IMR-90 (cell line): ENCODE measurements around the gene PPP1R8.

Experiments
- NFE2L2 ChIP-seq: fragments of 150-350 bp; IDR thresholded peaks from 2 replicates; pipeline ENCODE4 v1.6.1; 2016; ENCODE audit warnings: low read depth, mild to moderate bottlenecking, low read length
- RFX5 ChIP-seq: IDR thresholded peaks from 2 replicates; pipeline ENCODE4 v1.8.0; 2012; ENCODE audit warnings: low read depth, mild to moderate bottlenecking, low read length, moderate library complexity
- SMC3 ChIP-seq: fragments of 150-350 bp; IDR thresholded peaks from 2 replicates; pipeline ENCODE4 v1.6.1; 2016; ENCODE audit warnings: low read depth, mild to moderate bottlenecking, antibody characterized with exemption, low read length, moderate library complexity
- TF ChIP-seq, protein P1 (sequence below): conservative IDR thresholded peaks from 2 replicates; pipeline ENCODE4 v1.5.1; 2012; ENCODE audit warnings: mild to moderate bottlenecking, low read depth, low read length, improper control_type of control experiment

DNA sequence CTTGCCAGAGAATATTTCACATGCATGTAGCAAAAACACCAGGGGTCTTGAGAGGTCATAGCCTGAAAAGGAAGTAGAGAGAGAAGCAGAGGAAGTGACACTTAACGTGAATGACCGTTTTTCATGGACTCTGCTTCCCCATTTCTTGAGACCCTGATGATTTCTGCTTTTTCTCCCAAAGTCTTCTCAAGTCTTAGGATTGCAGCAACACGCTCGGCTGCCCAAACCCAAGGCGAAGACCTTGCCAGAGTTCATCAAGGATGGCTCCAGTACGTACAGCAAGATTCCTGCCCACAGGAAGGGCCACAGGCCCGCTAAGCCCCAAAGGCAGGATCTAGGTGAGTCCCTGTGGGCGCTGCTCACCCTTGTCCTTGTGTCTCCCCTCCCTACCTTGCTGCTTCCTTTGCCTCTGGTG lies 54.5 kb downstream of the PPP1R8 start:
- TF ChIP-seq NFE2L2 (no peak), RFX5 (no peak), SMC3 (no peak)
- TF ChIP-seq, protein P1, sequence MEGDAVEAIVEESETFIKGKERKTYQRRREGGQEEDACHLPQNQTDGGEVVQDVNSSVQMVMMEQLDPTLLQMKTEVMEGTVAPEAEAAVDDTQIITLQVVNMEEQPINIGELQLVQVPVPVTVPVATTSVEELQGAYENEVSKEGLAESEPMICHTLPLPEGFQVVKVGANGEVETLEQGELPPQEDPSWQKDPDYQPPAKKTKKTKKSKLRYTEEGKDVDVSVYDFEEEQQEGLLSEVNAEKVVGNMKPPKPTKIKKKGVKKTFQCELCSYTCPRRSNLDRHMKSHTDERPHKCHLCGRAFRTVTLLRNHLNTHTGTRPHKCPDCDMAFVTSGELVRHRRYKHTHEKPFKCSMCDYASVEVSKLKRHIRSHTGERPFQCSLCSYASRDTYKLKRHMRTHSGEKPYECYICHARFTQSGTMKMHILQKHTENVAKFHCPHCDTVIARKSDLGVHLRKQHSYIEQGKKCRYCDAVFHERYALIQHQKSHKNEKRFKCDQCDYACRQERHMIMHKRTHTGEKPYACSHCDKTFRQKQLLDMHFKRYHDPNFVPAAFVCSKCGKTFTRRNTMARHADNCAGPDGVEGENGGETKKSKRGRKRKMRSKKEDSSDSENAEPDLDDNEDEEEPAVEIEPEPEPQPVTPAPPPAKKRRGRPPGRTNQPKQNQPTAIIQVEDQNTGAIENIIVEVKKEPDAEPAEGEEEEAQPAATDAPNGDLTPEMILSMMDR: no peak
